A549 (cell line): ENCODE measurements around the gene CCN6. TPM values are rescaled to one million over a fixed set of nuclear protein-coding genes. Genes with fewer than 3 reads are reported as not detected.

Experiments used
- ATAC-seq, 2 experiments: fragments of 200-7000 bp in 1 of 2; fragments of >200 bp in 1 of 2; cut with Nextera tagmentation in 1 of 2; cut with Tn5 transposase in 1 of 2; 3 replicates each; pipeline versions ENCODE4 v1.8.0 to v1.9.1; 2018 to 2020; ENCODE audit warnings: mild to moderate bottlenecking in 1 of 2, moderate library complexity in 1 of 2
- CTCF ChIA-PET: fragments of 300-600 bp; sonication (Branson Sonifier 250); formaldehyde crosslinking; extraction: SDS; loops from one replicate; lab custom pipeline; 2021; ENCODE audit warnings: antibody characterized with exemption, inconsistent platforms; lab: Yijun Ruan, JAX
- POLR2A ChIA-PET: fragments of 350-600 bp; formaldehyde crosslinking; extraction: SDS; loops from one replicate; lab custom pipeline; 2021; ENCODE audit warnings: antibody characterized with exemption, inconsistent platforms; lab: Yijun Ruan, JAX
- DNase-seq, 2 experiments: peaks; one replicate each; pipeline versions ENCODE4 v3.0.0 to v3.0.0-alpha.2; 2011 to 2016; ENCODE audit warnings: low read depth in 1 of 2, low spot score in 1 of 2
- FAIRE-seq: peaks from 2 replicates; lab custom pipeline; 2011; peaks lifted over from hg19 to GRCh38; lab: Jason Lieb, UNC
- H3K27ac ChIP-seq, 2 experiments: fragments of >200 bp; sonication (Bioruptor Twin); formaldehyde crosslinking; 3 replicates each; pipeline ENCODE4 v1.5.1; 2016 to 2017
- H3K4me1 ChIP-seq: fragments of >200 bp; sonication (Bioruptor Twin); formaldehyde crosslinking; 3 replicates; pipeline ENCODE4 v1.6.1; 2016
- H3K4me2 ChIP-seq: fragments of >200 bp; sonication (Bioruptor Twin); formaldehyde crosslinking; 3 replicates; pipeline ENCODE4 v1.6.1; 2016
- H3K4me3 ChIP-seq: fragments of >200 bp; sonication (Bioruptor Twin); formaldehyde crosslinking; 3 replicates; pipeline ENCODE4 v1.5.1; 2016
- H3K9me3 ChIP-seq: fragments of >200 bp; sonication (Bioruptor Twin); formaldehyde crosslinking; 3 replicates; pipeline ENCODE4 v1.6.1; 2016
- ATOH8 ChIP-seq: fragments of 250-450 bp; sonication (Bioruptor Pico); IDR thresholded peaks from 2 replicates; pipeline ENCODE4 v1.5.0; 2020; ENCODE audit warnings: low read depth, mild to moderate bottlenecking, moderate library complexity
- BCL3 ChIP-seq: fragments of >200 bp; sonication (Bioruptor Twin); formaldehyde crosslinking; IDR thresholded peaks from 3 replicates; pipeline ENCODE4 v1.6.1; 2016
- CHD4 ChIP-seq: fragments of 200-600 bp; sonication (generic); IDR thresholded peaks from 2 replicates; pipeline ENCODE4 v1.6.1; 2016; ENCODE audit warnings: antibody characterized with exemption, mild to moderate bottlenecking, borderline replicate concordance
- CTCF ChIP-seq: fragments of >200 bp; sonication (Bioruptor Twin); formaldehyde crosslinking; IDR thresholded peaks from 3 replicates; pipeline ENCODE4 v1.5.1; 2016
- EHF ChIP-seq: fragments of 250-450 bp; sonication (Bioruptor Pico); IDR thresholded peaks from 2 replicates; pipeline ENCODE4 v1.5.0; 2020; ENCODE audit warnings: mild to moderate bottlenecking
- EP300 ChIP-seq, 2 experiments: fragments of >200 bp; sonication (Bioruptor Twin); formaldehyde crosslinking; IDR thresholded peaks; 2 replicates in 1 of 2; 3 replicates in 1 of 2; pipeline ENCODE4 v1.6.1; 2016 to 2017
- FOXS1 ChIP-seq: fragments of 250-450 bp; sonication (Bioruptor Pico); IDR thresholded peaks from 2 replicates; pipeline ENCODE4 v1.5.0; 2020; ENCODE audit warnings: mild to moderate bottlenecking, moderate library complexity
- HDAC2 ChIP-seq: fragments of 200-600 bp; sonication (generic); IDR thresholded peaks from 2 replicates; pipeline ENCODE4 v1.6.1; 2016
- HES2 ChIP-seq: fragments of >200 bp; sonication (Bioruptor Twin); formaldehyde crosslinking; IDR thresholded peaks from 2 replicates; pipeline ENCODE4 v1.6.1; 2016
- HEYL ChIP-seq: fragments of 250-450 bp; sonication (Bioruptor Pico); IDR thresholded peaks from 2 replicates; pipeline ENCODE4 v1.8.0; 2021; ENCODE audit warnings: mild to moderate bottlenecking, moderate library complexity
- KDM5A ChIP-seq: fragments of 200-600 bp; sonication (generic); IDR thresholded peaks from 2 replicates; pipeline ENCODE4 v1.6.1; 2016; ENCODE audit warnings: antibody characterized with exemption, mild to moderate bottlenecking
- MAFK ChIP-seq: fragments of 450-650 bp; IDR thresholded peaks from 2 replicates; pipeline ENCODE4 v1.6.1; 2014; ENCODE audit not compliant: partially characterized antibody
- NPAS2 ChIP-seq: fragments of 250-450 bp; sonication (Bioruptor Pico); IDR thresholded peaks from 2 replicates; pipeline ENCODE4 v1.8.0; 2022; ENCODE audit warnings: mild to moderate bottlenecking, moderate library complexity, borderline replicate concordance
- PHF8 ChIP-seq: fragments of 200-600 bp; sonication (generic); IDR thresholded peaks from 2 replicates; pipeline ENCODE4 v1.6.1; 2016; ENCODE audit warnings: low read depth, mild to moderate bottlenecking, antibody characterized with exemption, moderate library complexity, borderline replicate concordance
- POLR2A ChIP-seq: IDR thresholded peaks from 2 replicates; pipeline ENCODE4 v1.6.1; 2012; ENCODE audit warnings: mild to moderate bottlenecking, low read length
- POLR2AphosphoS2 ChIP-seq: conservative IDR thresholded peaks from 2 replicates; pipeline ENCODE4 v1.6.1; 2012; ENCODE audit warnings: low read length, improper control_type of control experiment, inconsistent platforms
- RNF2 ChIP-seq: fragments of 200-600 bp; sonication (generic); IDR thresholded peaks from 2 replicates; pipeline ENCODE4 v1.6.1; 2016; ENCODE audit warnings: low read depth, mild to moderate bottlenecking, antibody characterized with exemption, moderate library complexity, borderline replicate concordance
- SMC3 ChIP-seq: fragments of >200 bp; sonication (Bioruptor Twin); formaldehyde crosslinking; IDR thresholded peaks from 3 replicates; pipeline ENCODE4 v1.6.1; 2018; ENCODE audit warnings: inconsistent platforms
- ZC3H11A ChIP-seq: fragments of 450-650 bp; IDR thresholded peaks from 2 replicates; pipeline ENCODE4 v1.6.1; 2014; ENCODE audit warnings: antibody characterized with exemption, mild to moderate bottlenecking
- ZNF302 ChIP-seq: fragments of 250-450 bp; sonication (Bioruptor Pico); IDR thresholded peaks from 2 replicates; pipeline ENCODE4 v1.9.0; 2021; ENCODE audit warnings: inconsistent platforms, mild to moderate bottlenecking, moderate library complexity
- ZSCAN20 ChIP-seq: fragments of 250-450 bp; sonication (Bioruptor Pico); IDR thresholded peaks from 2 replicates; pipeline ENCODE4 v1.8.0; 2022; ENCODE audit warnings: mild to moderate bottlenecking, moderate library complexity
- WGBS: methylation state at CpG from one replicate; pipeline ENCODE4 v1.1.6; 2017; ENCODE audit errors: missing lambda C conversion rate; 5-methylcytosine and 5-hydroxymethylcytosine counted together
- polyA plus RNA-seq, 4 experiments: library from polyadenylated mRNA; depleted of rRNA in 3 of 4; stranded (reverse); fragments of >200 nt; fragmentation: RNase III in 1 of 4; extraction: RNeasy Plus Mini Kit Qiagen cat#74134 plus additional on column Dnase treatment in 1 of 4; gene quantifications; 2 replicates in 3 of 4; 3 replicates in 1 of 4; pipeline ENCODE4 v1.2.3, GENCODE V29; 2011 to 2017
- TF ChIP-seq, protein P1 (sequence below): IDR thresholded peaks from 2 replicates; pipeline ENCODE4 v1.6.1; 2012
- TF ChIP-seq, protein P2 (sequence below): fragments of 450-650 bp; IDR thresholded peaks from 2 replicates; pipeline ENCODE4 v1.6.1; 2014; ENCODE audit warnings: antibody characterized with exemption

Gene CCN6
- polyA plus RNA-seq, 2 of the 4 experiments (the other 2 are of a cell fraction), result not detected

GRCh38 chr6:112040956-112041355 is 12.9 kb upstream of the CCN6 start (continued):
- TF ChIP-seq BCL3 (no peak), PHF8 (no peak), ZC3H11A (no peak), HES2 (no peak), NPAS2 (CRISPR knock-in tag) (no peak), RNF2 (no peak), HEYL (no peak)
- TF ChIP-seq, all 56 proteins: peak for 0

DNA sequence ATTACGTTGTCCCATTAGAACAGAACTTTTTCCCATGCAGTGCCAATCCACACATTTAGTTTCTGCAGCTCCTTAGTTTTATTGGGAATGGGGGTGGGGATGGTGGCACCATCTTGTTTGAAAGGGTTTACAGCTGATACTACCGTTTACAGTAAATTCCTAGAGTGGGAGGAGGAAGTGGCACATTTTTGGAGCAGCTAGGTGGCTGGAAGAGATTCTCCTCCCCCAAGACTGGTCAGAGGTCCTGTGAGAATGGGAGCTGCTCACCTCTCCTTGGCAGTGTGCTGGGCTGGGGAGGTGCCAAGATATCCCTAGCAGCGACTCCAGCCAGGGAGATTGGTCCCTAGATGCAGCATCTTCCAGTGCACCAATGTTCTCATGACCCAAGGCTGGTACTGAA is 12.4 kb upstream of the CCN6 start:
- H3K4me2 ChIP-seq, result no peak overlapping the region
- 53% methylated on average over 3 of the region's 3 CpGs for WGBS
- no peak overlapping the region for H3K4me3 ChIP-seq
- DNase-seq, result no peak
- ATAC-seq, result no peak
- H3K4me1 ChIP-seq, result peaks cover 5% of the 10 kb centered on the region; the same call in 1 of the 3 replicates
- H3K9me3 ChIP-seq, result no peaks in the 10 kb centered on the region
- ChIA-PET CTCF (interaction anchor here (0.6 to 2.6 kb wide), 14 partner anchors 9 to 606 kb away, joined by 3 to 16 read pairs (median 4); no protein-coding TSS in a partner anchor), POLR2A (no interaction called here)
- TF ChIP-seq HES2 (no peak), POLR2AphosphoS2 (no peak), POLR2A (no peak), BCL3 (no peak), CTCF (no peak), EHF (CRISPR knock-in tag) (no peak), SMC3 (no peak), KDM5A (no peak), ATOH8 (CRISPR knock-in tag) (no peak), HDAC2 (no peak), ZSCAN20 (CRISPR knock-in tag) (no peak), FOXS1 (no peak), ZNF302 (CRISPR knock-in tag) (no peak), CHD4 (no peak), MAFK (no peak), EP300 (IDR thresholded peaks at IDR 0.05) (no peak)
- TF ChIP-seq, protein P1, sequence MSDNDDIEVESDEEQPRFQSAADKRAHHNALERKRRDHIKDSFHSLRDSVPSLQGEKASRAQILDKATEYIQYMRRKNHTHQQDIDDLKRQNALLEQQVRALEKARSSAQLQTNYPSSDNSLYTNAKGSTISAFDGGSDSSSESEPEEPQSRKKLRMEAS, result no peak
- TF ChIP-seq, protein P2, sequence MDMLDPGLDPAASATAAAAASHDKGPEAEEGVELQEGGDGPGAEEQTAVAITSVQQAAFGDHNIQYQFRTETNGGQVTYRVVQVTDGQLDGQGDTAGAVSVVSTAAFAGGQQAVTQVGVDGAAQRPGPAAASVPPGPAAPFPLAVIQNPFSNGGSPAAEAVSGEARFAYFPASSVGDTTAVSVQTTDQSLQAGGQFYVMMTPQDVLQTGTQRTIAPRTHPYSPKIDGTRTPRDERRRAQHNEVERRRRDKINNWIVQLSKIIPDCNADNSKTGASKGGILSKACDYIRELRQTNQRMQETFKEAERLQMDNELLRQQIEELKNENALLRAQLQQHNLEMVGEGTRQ, result no peak
- H3K27ac ChIP-seq, result no peak overlapping the region
- no peak for FAIRE-seq
